Esophagus squamous epithelium (tissue), 5 donors: Measurements from ENCODE around the gene PURA. TPM values are rescaled to one million over a fixed set of nuclear protein-coding genes. Genes with fewer than 3 reads are reported as not detected.

ENCODE experiments used
- DNase-seq: peaks from one replicate; lab custom pipeline; 2025; lab: John Stamatoyannopoulos, UW
- H3K27ac ChIP-seq, 4 donors: fragments of 200-600 bp; sonication (generic); one replicate each; pipeline ENCODE4 v1.5.1; 2016 to 2019; ENCODE audit warnings: mild to moderate bottlenecking in 1 of 4
- H3K27me3 ChIP-seq, 4 donors: fragments of 200-600 bp; sonication (generic); 1 replicate in 3 of 4; 2 replicates in 1 of 4; pipeline versions ENCODE4 v1.5.1 to v1.6.0; 2017 to 2021; ENCODE audit warnings: antibody characterized with exemption in 1 of 4
- H3K36me3 ChIP-seq, 3 donors: fragments of 200-600 bp; sonication (generic); one replicate each; pipeline ENCODE4 v1.5.1; 2016 to 2019
- H3K4me1 ChIP-seq, 3 donors: fragments of 200-600 bp; sonication (generic); one replicate each; pipeline ENCODE4 v1.5.1; 2017 to 2019
- H3K4me3 ChIP-seq, 4 donors: fragments of 200-600 bp; sonication (generic); 1 replicate in 3 of 4; 2 replicates in 1 of 4; pipeline ENCODE4 v1.5.1; 2016 to 2019; ENCODE audit warnings: mild to moderate bottlenecking in 2 of 4, moderate library complexity in 1 of 4
- H3K9me3 ChIP-seq, 3 donors: fragments of 200-600 bp; sonication (generic); one replicate each; pipeline ENCODE4 v1.5.1; 2016 to 2019
- CTCF ChIP-seq, 6 experiments: fragments of 450-650 bp in 4 of 6; fragments of 200-600 bp in 2 of 6; sonication (generic) in 2 of 6; IDR thresholded peaks; one replicate each; pipeline ENCODE4 v1.5.1; 2016 to 2019; ENCODE audit warnings: antibody characterized with exemption in 6 of 6, mild to moderate bottlenecking in 4 of 6, moderate library complexity in 4 of 6
- POLR2A ChIP-seq, 4 donors: fragments of 450-650 bp; IDR thresholded peaks; one replicate each; pipeline ENCODE4 v1.6.1; 2017; ENCODE audit warnings: antibody characterized with exemption in 4 of 4, mild to moderate bottlenecking in 4 of 4, moderate library complexity in 3 of 4
- WGBS, 2 donors: methylation state at CpG; one replicate each; pipeline ENCODE4 v1.1.5; 2018; 5-methylcytosine and 5-hydroxymethylcytosine counted together
- intact Hi-C: fragments of 100-400 bp; cut with DNase I; formaldehyde crosslinking; loops from one replicate; pipeline ENCODE4 v1.15.0; 2022
- total RNA-seq, 4 donors: library from RNA; depleted of rRNA; stranded (reverse); fragments of >200 nt; gene quantifications; one replicate each; pipeline ENCODE4 v1.1.0, GENCODE V29; 2016
- donor health status: DM: yes; HTN: yes; CAD: no.

The PURA gene
- total RNA-seq, 4 donors from 2014 or later = 8.2 to 18.9 (median 10.6) TPM

GRCh38 chr5:140093179-140093578 lies 20.7 kb upstream of the PURA start:
- no peaks in the 10 kb centered on the region for H3K36me3 ChIP-seq
- no peak overlapping the region for H3K27ac ChIP-seq
- H3K4me3 ChIP-seq = no peak overlapping the region
- peaks cover 0 to 14% (median 11%) of the 10 kb centered on the region in 3 donors for H3K9me3 ChIP-seq
- H3K27me3 ChIP-seq = peaks cover 0 to 9% (median 0%) of the 10 kb centered on the region in 4 donors
- DNase-seq = no peak
- H3K4me1 ChIP-seq = no peaks in the 10 kb centered on the region
- TF ChIP-seq POLR2A (IDR thresholded peaks at IDR 0.05) (no peak), CTCF (IDR thresholded peaks at IDR 0.05) (no peak)
- 31 to 50% methylated on average over 1 of the region's 1 CpG for WGBS, 2 donors
- intact Hi-C loops = no loop called here

GRCh38 chr5:140093866-140094265 lies 20.0 kb upstream of the PURA start:
- intact Hi-C loops = no loop called here
- Histone ChIP-seq H3K4me3 (no peak overlapping the region), H3K4me1 (no peaks in the 10 kb centered on the region), H3K27ac (no peak overlapping the region), H3K36me3 (no peaks in the 10 kb centered on the region), H3K9me3 (peaks cover 0 to 14% (median 11%) of the 10 kb centered on the region in 3 donors), H3K27me3 (peaks cover 0 to 9% (median 0%) of the 10 kb centered on the region in 4 donors)
- TF ChIP-seq CTCF (IDR thresholded peaks at IDR 0.05) (no peak), POLR2A (IDR thresholded peaks at IDR 0.05) (no peak)
- WGBS, 2 donors = 60 to 65% methylated on average over 1 of the region's 1 CpG
- DNase-seq = no peak

- Histone ChIP-seq H3K27ac (no peak overlapping the region), H3K9me3 (peaks cover 0 to 10% (median 7%) of the 10 kb centered on the region in 3 donors), H3K36me3 (no peaks in the 10 kb centered on the region), H3K4me3 (no peak overlapping the region), H3K27me3 (peaks cover 0 to 9% (median 0%) of the 10 kb centered on the region in 4 donors), H3K4me1 (no peaks in the 10 kb centered on the region)
- DNase-seq = no peak
- intact Hi-C loops = no loop called here
- TF ChIP-seq POLR2A (IDR thresholded peaks at IDR 0.05) = no peak
- no peak for TF ChIP-seq CTCF (IDR thresholded peaks at IDR 0.05)
These were observed 19.0 kb upstream of the PURA start for GRCh38 chr5:140094889-140095288.

- intact Hi-C loops = no loop called here
- Histone ChIP-seq H3K27me3 (no peaks in the 10 kb centered on the region), H3K4me3 (no peak overlapping the region), H3K4me1 (peaks cover under 1 to 5% (median under 1%) of the 10 kb centered on the region in 3 donors), H3K36me3 (no peaks in the 10 kb centered on the region), H3K27ac (no peak overlapping the region), H3K9me3 (no peaks in the 10 kb centered on the region)
- 85 to 88% methylated on average over 1 of the region's 1 CpG for WGBS, 2 donors
- TF ChIP-seq POLR2A (IDR thresholded peaks at IDR 0.05) (no peak), CTCF (IDR thresholded peaks at IDR 0.05) (no peak)
- no peak for DNase-seq
These were observed 12.7 kb upstream of the PURA start for GRCh38 chr5:140101179-140101578.

- WGBS, 2 donors = 65 to 67% methylated on average over 1 of the region's 1 CpG
- no peak for TF ChIP-seq CTCF (IDR thresholded peaks at IDR 0.05)
- no peak for TF ChIP-seq POLR2A (IDR thresholded peaks at IDR 0.05)
- H3K27ac ChIP-seq = no peak overlapping the region
- H3K36me3 ChIP-seq = no peaks in the 10 kb centered on the region
- no peak overlapping the region for H3K4me3 ChIP-seq
- intact Hi-C loops = no loop called here
- no peak for DNase-seq
- H3K9me3 ChIP-seq = no peaks in the 10 kb centered on the region
- peaks cover 10 to 18% (median 11%) of the 10 kb centered on the region in 3 donors for H3K4me1 ChIP-seq
- H3K27me3 ChIP-seq = no peaks in the 10 kb centered on the region
These were observed 10.8 kb upstream of the PURA start for GRCh38 chr5:140103154-140103553.
